ENCODE data around the gene VILL.
"Not testable (repeated sequence)": the region's sequence is repeated elsewhere in the genome, so short reads cannot be mapped to it uniquely, and the experiment has no call there.

- TF ChIP-seq CTCF (IDR thresholded peaks at IDR 0.05; ENCODE audit: low read length); EZH2 (optimal IDR thresholded peaks at IDR 0.05; ENCODE audit: low read depth, low read length): not testable (repeated sequence)
Observed at GRCh38 chr3:38053286-38053685, 62.7 kb downstream of the VILL start.
